ENCODE results near the gene CASQ1.

- no peak for TF ChIP-seq CTCF (tag by site-specific recombination; IDR thresholded peaks at IDR 0.05)
- no peak for TF ChIP-seq ZNF660 (tag by site-specific recombination; IDR thresholded peaks at IDR 0.05)
- no peak for TF ChIP-seq ZNF658 (tag by site-specific recombination; IDR thresholded peaks at IDR 0.05)
- TF ChIP-seq YY1 (tag by site-specific recombination; IDR thresholded peaks at IDR 0.05): no peak
- TF ChIP-seq MYNN (tag by site-specific recombination; IDR thresholded peaks at IDR 0.05; ENCODE audit: borderline replicate concordance): no peak
- TF ChIP-seq TCF7L2 (IDR thresholded peaks at IDR 0.05; ENCODE audit: borderline replicate concordance, low read depth, low read length): no peak
- no peak for TF ChIP-seq ZNF561 (tag by site-specific recombination; IDR thresholded peaks at IDR 0.05; ENCODE audit: borderline replicate concordance)
- no peak for TF ChIP-seq ZNF266 (tag by site-specific recombination; IDR thresholded peaks at IDR 0.05; ENCODE audit: low read depth)
- no peak for TF ChIP-seq KLF9 (tag by site-specific recombination; IDR thresholded peaks at IDR 0.05; ENCODE audit: low read depth)
- TF ChIP-seq ZNF776 (tag by site-specific recombination; IDR thresholded peaks at IDR 0.05; ENCODE audit: borderline replicate concordance): no peak
- TF ChIP-seq, protein P1, sequence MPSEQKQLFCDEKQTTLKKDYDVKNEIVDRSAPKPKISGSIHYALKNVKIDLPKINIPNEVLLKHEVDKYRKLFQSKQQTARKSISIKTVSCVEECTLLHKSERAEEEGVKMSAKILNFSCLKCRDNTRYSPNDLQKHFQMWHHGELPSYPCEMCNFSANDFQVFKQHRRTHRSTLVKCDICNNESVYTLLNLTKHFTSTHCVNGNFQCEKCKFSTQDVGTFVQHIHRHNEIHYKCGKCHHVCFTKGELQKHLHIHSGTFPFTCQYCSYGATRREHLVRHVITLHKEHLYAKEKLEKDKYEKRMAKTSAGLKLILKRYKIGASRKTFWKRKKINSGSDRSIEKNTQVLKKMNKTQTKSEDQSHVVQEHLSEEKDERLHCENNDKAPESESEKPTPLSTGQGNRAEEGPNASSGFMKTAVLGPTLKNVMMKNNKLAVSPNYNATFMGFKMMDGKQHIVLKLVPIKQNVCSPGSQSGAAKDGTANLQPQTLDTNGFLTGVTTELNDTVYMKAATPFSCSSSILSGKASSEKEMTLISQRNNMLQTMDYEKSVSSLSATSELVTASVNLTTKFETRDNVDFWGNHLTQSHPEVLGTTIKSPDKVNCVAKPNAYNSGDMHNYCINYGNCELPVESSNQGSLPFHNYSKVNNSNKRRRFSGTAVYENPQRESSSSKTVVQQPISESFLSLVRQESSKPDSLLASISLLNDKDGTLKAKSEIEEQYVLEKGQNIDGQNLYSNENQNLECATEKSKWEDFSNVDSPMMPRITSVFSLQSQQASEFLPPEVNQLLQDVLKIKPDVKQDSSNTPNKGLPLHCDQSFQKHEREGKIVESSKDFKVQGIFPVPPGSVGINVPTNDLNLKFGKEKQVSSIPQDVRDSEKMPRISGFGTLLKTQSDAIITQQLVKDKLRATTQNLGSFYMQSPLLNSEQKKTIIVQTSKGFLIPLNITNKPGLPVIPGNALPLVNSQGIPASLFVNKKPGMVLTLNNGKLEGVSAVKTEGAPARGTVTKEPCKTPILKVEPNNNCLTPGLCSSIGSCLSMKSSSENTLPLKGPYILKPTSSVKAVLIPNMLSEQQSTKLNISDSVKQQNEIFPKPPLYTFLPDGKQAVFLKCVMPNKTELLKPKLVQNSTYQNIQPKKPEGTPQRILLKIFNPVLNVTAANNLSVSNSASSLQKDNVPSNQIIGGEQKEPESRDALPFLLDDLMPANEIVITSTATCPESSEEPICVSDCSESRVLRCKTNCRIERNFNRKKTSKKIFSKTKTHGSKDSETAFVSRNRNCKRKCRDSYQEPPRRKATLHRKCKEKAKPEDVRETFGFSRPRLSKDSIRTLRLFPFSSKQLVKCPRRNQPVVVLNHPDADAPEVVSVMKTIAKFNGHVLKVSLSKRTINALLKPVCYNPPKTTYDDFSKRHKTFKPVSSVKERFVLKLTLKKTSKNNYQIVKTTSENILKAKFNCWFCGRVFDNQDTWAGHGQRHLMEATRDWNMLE (tag by site-specific recombination; conservative IDR thresholded peaks at IDR 0.05; ENCODE audit: low read depth): no peak
- no peak for TF ChIP-seq ZBTB26 (tag by site-specific recombination; optimal IDR thresholded peaks at IDR 0.05)
Measured at GRCh38 chr1:160177667-160178066, 12.7 kb upstream of the CASQ1 start.

Measured in HEK293 (cell line).